GM19395 (cell line): ENCODE measurements around the gene PAX7.
"Not testable (repeated sequence)": the region's sequence is repeated elsewhere in the genome, so short reads cannot be mapped to it uniquely, and the experiment has no call there.

Source experiments
- ATAC-seq: cut with Tn5 transposase; IDR thresholded peaks from one replicate; pipeline ENCODE4 v1.9.1; 2021; ENCODE audit warnings: mild to moderate bottlenecking, moderate library complexity; ENCODE audit not compliant: unreplicated experiment

The PAX7 gene

DNA sequence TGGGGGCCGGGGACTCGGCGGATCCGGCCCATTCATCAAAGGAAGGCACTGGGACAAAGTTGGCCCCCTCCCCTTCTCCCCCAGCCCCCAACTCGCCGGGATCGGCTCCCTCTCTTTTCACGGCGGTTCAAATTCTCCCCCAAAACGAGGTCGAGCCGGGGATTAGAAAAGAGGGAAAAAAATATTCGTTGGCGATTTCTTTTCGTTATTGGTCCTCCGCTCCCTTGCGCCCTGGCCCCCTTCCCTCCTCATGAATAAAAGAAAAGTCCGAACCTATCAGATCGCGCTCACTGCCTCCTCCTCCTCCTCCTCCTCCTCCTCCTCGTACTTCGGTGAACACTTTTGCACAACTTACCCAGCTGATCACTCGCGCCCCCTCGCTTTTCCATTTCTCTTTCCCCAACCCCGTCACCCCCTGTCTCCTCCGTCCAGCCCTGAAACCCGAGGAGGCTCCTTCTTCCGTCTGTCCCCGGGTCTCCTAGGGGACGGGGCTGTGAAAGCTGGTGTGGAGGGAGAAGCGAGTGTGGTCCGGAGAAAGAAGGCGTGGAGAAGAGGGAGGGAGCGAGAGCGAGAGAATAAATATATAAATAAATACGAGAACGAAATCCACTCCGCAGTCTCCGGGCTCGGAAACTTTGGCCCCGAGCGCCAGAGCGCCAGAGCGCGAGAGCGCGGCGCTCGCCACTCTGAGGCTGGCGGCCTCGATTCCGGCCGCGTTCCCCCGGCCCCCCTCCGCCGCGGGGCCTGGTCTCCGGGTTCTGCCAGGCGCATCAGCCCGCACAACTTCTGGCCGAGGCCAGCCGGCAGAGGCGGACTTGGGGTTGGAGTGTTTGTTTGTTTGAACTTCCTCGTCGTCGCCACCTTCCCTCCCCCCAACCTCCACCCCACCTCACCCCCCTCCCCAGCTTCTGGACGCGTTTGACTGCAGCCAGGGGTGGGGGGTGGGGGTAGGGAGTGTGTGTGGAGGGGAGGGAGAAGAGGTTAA, at the start of gene PAX7:
Gene PAX7, plus strand, starts transcription at position 336 of the 985 bp plus-strand sequence. CDS start 758 bp downstream, outside the sequence.
- no peak for ATAC-seq

DNA sequence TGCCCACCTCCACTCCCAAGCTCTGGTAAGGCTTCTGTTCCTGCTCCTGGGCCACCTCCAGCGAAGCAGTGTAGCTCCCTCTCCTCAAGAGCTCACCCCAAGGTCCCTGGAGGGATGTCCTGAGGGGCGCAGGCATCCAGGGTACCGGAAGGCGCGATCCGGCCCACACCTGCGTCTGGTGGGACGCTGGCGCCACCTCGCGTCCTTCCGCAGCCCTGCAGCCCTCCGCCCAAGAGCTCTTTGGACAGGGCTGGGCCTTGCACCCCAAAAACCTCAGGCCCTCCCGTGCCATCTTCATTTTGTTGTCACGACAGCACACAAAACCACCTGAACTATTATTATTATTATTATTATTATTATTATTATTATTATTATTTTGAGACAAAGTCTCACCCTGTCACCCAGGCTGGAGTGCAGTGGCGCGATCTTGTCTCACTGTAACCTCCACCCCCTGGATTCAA, 49.2 kb upstream of the PAX7 start:
- ATAC-seq = no peak

DNA sequence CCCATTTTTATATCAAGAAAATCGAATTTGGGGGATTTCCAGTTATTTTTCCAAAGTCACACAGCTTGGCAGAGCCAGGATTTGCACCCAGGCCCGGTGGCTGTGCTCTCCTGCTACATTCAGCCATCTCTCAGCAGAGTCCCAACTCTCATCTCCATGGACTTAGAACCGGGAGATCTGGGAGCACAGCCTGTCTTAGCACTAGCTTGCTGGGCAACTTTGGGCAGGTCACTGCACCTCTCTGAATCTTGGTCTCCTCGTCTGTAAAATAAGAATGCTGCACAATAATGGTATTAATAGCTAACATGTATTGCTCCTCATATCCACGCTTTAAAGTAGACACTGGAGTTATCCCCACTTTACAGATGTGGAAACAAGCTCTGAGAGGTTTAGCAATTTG, 47.8 kb upstream of the PAX7 start:
- ATAC-seq = no peak

DNA sequence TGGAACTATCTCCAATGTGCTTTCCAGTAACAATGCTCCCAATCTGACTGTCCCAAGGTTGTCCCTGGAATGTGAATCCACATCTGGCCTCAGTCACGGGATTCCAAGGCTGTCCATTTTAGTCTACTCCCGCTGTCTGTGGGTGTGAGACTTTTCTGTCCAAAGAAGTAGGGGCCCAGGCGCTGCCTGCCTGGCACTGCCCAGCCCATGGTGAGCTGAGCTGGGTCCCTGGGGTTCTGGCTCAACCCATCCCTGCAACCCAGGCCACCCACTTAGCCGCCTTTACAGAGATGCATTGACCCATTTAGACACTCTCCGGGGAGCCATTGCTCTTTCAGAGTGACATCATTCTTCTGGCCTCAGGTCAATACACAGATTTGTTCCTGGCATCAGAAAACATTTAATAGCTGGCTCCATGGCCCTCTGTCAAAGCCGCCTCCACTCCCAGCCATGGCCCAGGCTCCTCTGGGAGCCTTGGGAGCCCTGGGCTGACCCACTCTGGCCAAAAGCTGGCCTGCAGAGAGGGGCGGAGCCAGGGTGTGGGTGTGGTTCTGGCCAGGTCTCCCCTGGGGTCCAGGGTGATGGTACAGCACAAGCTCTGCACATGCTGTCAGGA, 47.2 kb upstream of the PAX7 start:
- ATAC-seq = no peak

DNA sequence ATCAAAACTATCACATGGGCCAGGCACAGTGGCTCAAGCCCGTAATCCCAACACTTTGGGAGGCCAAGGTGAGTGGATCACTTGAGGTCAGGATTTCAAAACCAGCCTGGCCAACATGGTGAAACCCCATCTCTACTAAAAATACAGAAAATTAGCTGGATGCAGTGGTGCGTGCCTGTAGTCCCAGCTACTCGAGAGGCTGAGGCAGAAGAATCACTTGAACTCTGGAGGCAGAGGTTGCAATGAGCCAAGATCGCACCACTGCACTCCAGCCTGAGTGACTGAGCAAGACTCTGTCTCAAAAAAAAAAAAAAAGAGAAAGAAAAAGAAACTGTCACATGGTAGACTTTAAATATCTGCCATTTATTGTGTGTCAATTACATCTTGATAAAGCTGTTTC, 44.6 kb upstream of the PAX7 start:
- not testable (repeated sequence) for ATAC-seq

DNA sequence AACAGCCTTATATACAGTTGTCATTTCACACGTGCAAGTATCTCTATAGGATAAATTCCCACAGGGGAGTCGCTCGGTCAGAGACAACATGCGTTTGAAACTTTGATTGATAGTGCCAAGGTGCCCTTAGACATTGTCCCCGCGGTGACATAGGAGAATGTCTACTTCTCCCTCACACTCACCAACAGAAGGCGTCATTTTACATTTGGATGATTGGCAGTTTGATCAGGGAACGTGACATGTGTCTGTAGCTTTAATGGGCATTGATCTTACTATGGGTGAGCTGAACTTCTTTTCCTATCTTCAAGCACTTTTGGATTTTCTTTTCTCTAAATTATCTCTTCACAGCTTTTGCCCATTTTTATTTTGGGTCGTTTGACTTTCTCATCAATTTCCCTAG, 42.6 kb upstream of the PAX7 start:
- ATAC-seq = no peak

DNA sequence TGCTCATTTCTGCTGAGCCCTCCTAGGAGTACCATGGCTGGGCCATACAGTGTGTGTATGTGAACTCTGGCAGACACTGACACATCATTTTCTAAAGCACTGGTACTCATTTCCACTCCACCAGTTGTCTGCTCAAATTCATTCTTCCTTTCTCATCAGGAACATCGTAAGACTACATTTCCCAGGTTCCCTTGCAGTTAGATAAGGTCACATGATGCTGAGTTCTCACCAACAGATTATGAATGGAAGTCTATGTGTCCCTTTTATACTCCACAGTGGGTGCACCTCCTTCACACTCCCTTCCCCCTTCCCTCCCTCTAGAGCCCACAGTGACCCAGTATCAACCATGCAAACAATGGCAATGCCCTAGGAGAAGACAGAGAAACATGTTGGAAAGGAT, 38.3 kb upstream of the PAX7 start:
- no peak for ATAC-seq

DNA sequence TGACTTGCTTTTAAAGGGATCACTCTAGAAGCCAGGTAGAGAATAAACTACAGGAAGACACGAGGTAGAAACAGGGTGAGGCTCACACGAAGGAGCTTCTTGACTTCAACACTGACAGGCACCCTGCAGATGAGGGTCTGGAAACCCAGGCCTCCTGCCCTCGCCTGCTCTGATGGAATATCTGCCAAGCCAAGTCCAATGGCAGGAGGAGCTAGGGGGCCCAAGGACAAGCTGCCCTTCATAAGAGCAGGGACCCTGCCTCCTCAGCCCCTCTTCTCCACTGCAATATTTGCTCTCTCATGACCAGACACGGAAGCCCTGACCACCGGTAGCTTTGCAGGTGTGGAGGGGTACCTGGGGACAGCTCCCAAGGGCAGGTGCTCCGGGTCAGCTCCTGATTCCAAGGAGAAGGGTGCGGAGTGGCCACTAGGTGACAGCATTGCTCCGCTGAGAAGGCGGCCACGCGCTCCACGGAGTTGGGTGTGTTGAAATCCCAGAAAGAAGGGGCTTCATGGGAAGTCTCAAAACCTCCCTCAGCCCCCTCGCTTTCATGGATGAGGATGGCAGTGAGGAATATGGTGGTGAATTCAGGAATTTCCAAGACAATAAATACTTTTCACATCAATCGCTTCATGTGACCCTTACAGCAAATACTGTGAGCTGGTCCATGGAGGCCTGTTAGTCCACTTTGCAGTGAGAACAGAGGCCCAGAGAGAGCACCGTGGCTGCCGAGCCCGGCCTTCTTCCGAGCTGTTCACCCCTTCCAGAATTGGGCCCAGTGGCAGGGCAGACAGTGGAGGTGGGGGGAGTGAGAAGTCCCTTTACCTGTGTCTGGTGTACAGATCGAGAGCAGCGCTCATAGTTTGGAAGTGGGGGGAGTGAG, 33.2 kb upstream of the PAX7 start:
- ATAC-seq = no peak

DNA sequence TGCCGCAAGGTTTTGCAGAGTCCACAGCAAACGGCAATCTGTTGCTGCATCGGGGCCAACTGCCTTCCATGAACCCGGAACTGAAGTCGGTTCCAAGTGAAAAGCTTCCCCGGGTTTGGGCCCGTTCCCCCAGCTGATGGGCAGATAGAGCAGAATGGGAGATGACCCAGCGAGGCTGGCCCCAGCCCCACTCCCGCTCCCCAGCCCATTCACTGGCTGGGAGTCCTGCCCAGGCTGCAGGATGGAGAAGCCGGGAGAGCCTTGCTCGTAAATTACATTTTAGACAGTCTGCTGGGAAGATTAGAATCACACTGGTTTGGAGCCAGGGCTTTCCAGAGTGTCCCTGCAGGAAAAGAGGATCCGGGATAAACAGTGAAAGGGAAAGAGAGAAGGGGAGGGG, 31.6 kb upstream of the PAX7 start:
- ATAC-seq = no peak

DNA sequence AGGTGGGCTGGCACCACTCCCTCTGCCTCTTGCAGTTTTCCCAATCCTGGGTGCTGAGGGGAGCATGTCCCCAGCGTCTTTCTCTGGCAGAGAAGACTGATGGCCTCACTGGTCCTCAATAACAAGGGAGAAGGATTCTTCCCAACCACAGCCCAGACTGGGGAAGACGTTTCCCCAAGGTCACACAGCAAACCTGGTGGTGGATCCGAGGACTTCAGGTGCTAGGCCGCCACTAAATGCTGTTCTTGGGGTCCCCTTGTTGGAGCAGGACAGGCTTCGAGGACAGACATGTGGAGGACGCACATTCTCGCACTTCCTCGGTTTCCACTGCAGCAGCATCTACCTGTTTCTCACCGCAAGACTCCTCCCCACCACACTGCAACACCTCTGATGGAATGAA, 30.9 kb upstream of the PAX7 start:
- no peak for ATAC-seq

DNA sequence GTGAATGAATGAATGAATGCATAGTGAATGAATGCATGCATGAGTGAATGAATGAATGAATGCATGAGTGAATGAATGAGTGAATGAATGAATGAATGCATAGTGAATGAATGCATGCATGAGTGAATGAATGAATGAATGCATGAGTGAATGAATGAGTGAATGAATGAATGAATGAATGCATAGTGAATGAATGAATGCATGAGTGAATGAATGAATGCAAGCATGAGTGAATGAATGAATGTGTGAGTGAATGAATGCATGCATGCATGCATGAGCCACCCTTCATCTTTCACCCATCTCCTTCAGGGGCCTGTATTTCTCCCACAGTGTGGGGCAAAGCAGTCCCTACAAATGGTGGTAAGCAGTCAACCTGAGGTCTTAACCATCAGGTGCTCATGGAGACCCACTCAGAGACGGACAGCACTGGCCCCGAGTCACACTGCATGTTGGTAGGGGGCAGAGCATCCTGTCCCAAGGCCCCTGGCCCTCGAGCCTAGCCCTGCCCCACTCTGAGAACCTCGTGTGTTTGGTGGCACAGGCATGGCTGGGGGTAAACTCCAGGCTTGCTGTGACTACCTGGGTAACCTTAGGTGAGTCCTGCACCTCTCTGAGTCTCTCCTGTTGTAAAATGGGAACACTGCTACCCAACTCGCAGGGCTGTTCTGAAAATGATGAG, 28.0 kb upstream of the PAX7 start:
- ATAC-seq = no peak

DNA sequence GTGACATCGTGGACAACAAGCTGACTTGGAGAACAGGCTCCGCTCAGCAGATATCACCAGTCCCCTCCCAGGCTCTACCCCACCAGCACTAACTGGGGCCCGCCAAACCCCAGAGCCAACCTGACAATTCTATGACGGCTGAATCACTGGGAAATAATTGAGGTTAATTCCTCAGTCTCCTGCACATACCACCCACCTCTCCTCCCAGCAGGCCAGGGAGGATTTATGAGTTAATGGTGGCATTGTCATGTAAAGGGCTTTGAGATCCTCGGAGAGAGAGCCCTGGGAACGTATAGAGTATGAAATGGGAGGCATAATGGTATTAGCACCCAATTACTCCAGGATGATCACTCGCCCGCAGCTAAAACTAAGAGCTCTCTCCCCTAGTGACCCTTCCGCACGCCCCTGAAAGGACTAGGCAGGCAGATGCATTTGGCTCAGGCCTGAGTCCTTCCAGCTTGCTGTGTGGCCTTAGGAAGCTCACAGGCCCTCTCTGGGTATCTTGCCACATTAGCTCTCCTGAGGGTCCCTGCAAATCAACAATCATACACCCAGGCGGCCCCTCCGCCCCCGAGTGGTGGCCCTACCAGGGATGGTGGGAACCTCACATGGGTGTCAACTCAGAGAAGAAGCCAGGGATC, 27.3 kb upstream of the PAX7 start:
- ATAC-seq = no peak

DNA sequence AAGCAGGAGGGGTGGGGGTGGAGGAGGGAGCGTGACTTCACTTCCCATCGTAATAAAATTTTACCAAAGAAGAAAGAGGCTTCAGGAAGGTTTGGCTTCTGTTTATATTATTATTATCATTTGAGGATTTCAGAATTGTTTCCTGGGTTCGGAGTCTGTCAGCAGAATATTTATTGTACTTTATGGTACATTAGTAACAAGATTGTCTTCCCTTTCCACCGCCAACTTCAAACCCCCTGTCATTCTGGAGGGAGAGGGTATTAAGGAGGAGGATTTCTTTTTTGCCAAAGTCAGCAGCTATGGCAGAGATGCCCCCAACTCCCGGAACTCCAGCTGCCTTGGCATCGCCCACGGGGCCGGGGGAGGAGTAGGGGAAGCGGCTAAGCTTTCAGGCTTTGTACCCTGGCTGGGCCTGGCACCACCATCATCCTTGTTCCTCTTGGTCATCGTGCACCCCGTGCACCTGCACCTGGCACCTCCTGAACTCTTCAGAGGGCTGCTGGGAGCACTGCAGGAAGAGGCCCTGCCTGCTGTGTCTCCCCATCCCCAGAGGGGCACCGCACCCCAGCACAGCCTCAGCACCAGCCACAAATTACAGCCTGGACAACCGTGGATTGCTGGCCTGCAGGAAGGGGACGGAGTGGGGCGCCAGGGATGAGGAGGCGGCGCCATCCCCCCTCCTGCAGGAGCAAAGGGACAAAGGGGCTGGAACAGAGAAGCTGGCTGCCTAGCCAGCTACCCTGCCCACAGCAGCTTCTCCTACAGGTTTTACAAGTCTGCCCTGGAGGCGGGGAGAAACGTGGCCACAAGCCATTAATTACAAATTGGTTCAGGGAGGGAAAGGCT, 24.0 kb upstream of the PAX7 start:
- ATAC-seq = no peak

DNA sequence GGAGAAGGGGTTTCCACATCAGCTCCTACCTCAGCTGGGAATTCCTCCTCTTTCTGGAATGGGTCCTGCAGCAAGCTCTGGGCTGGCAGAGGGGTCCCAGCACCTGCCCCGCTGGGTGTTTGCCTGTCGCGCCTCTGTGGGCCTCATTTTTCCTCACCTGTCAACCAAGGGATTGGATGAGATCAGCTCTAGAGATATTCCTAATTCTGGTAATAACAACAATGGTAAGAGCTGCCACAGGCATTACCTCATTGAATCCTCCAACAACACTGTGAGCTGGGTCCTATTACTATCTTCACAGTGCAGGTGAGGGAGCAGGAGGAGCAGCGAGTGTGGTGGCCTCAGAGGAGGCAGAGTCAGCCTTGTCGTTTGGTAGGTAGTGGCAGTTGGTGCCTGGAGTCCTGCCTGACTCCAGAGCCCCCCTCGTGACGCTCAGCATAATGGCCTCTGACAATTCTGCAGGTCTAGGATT, 23.3 kb upstream of the PAX7 start:
- no peak for ATAC-seq

DNA sequence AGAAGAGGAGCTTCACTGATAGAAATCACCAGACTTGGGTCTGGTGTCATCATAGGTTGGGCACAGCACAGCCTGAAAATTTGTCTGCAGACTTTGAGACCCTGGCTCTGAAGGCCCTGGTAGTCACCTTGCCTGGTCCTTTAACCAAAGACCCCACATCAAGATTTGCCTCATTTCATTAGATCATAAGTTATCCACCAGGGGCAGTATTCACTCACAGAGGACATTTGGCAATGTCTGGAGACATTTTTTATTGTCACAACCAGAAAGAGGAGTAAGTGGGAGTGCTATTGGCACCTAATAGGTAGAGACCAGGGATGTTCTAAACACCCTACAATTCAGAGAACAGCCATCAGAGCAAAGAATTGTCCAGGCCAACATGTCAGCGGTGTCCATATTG, 22.1 kb upstream of the PAX7 start:
- ATAC-seq = no peak

DNA sequence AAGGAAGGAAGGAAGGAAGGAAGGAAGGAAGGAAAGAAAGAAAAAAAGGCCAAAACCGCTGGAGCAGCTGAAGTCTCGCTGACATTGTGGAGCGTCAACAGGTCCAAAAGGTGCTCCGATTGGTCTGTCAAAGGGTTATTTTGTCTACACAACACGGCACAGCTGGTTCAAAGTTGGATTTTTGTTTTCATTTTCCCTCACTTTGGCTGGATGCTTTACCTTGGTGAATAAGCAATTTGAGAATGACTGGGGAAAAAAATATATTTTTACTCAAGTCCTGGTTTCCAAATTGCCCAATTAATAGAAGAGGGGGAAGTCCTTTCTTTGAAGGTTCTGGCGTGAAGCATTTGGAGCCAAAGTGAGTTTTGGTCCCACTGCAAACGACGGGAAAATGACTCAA, 19.3 kb upstream of the PAX7 start:
- ATAC-seq = no peak

DNA sequence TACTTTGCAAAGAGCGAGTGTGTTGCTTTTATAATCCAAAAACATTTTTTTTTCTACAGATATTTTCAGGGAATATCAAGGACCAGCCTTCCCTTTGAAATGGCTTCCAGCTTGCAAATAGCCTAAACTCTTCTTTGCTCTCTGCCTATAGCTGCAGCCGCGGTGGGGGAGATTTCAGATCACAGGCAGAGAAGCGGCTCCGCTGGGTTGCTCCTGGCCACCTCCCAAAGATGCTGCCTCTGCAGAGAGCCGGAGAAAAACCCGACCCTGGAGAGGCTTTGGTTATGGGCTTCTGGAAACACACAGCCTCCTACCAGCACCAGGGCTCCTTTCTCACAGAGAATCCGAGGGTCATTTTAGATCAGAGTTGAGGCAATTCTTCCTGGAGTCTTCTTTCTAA, 18.6 kb upstream of the PAX7 start:
- ATAC-seq = no peak

DNA sequence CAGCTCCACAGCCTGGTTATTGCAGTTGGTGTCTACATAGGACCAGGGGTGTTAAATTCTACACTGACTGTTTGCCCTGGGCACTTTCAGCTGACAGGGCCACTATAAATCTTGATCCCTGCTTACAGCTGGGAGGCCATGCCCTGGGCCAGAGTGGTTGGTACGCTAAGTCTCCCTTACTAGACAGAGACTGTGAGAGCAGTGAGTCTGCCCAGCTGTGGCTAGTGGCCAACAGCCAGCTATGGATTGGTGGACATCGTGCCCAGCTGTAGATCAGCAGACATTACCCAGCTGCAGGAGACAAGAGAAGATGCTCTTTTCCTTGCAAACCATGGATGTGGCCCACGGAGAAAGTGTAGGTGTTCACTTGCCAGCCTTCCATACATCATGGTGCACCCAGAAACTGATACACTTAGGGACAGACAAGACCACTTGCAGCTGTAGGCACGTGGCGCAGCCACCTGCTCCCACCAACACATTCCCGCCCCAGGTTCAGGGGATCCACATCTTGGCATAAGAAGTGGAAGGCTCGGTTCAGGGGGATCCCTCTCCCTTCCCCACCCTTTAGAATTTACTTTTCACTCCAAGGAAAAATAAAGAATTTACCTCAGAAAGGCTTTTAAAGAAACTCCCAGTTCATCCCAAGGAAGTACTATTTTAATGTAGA, 16.4 kb upstream of the PAX7 start:
- no peak for ATAC-seq
